SH-SY5Y (cell line): ENCODE data around the gene B3GALT5.

Experiments
- GATA2 ChIP-seq: IDR thresholded peaks from 2 replicates; pipeline ENCODE4 v1.6.1; 2011; ENCODE audit warnings: mild to moderate bottlenecking, low read depth, low read length
- GATA3 ChIP-seq: IDR thresholded peaks from 2 replicates; pipeline ENCODE4 v1.6.1; 2011; ENCODE audit warnings: low read depth, mild to moderate bottlenecking, low read length, moderate library complexity

Gene B3GALT5

GRCh38 chr21:39662411-39662953 lies 49.7 kb downstream of the B3GALT5 start:
- no peak for TF ChIP-seq GATA3
- TF ChIP-seq GATA2 = no peak

- TF ChIP-seq GATA2 (no peak), GATA3 (no peak)
Observed at GRCh38 chr21:39663066-39663465, 50.3 kb downstream of the B3GALT5 start.

GRCh38 chr21:39663742-39664492 lies 51.2 kb downstream of the B3GALT5 start:
- no peak for TF ChIP-seq GATA2
- TF ChIP-seq GATA3 = no peak

- TF ChIP-seq GATA2 = no peak
- TF ChIP-seq GATA3 = no peak
Observed at GRCh38 chr21:39664586-39664985, 51.8 kb downstream of the B3GALT5 start.

- TF ChIP-seq GATA3 (no peak), GATA2 (no peak)
Observed at GRCh38 chr21:39666026-39666425, 53.3 kb downstream of the B3GALT5 start.

GRCh38 chr21:39666681-39667315 lies 54.1 kb downstream of the B3GALT5 start:
- TF ChIP-seq GATA2 (no peak), GATA3 (no peak)

GRCh38 chr21:39667353-39667891 lies 54.7 kb downstream of the B3GALT5 start:
- TF ChIP-seq GATA3 (no peak), GATA2 (no peak)

GRCh38 chr21:39668369-39668768 lies 55.6 kb downstream of the B3GALT5 start:
- TF ChIP-seq GATA3 = no peak
- no peak for TF ChIP-seq GATA2

- TF ChIP-seq GATA2 = no peak
- TF ChIP-seq GATA3 = no peak
Observed at GRCh38 chr21:39669485-39669884, 56.7 kb downstream of the B3GALT5 start.

- TF ChIP-seq GATA3 = no peak
- TF ChIP-seq GATA2 = no peak
Observed at GRCh38 chr21:39669976-39670661, 57.4 kb downstream of the B3GALT5 start.

GRCh38 chr21:39670701-39671100 lies 58.0 kb downstream of the B3GALT5 start:
- TF ChIP-seq GATA3 = no peak
- TF ChIP-seq GATA2 = no peak

GRCh38 chr21:39671986-39672385 lies 59.2 kb downstream of the B3GALT5 start:
- TF ChIP-seq GATA2 = no peak
- TF ChIP-seq GATA3 = no peak

- TF ChIP-seq GATA3 (no peak), GATA2 (no peak)
Observed at GRCh38 chr21:39673163-39673562, 60.4 kb downstream of the B3GALT5 start.

- TF ChIP-seq GATA3 (no peak), GATA2 (no peak)
Observed at GRCh38 chr21:39673736-39674135, 61.0 kb downstream of the B3GALT5 start.
